ENCODE data around the gene BACH2.

Gene BACH2

GRCh38 chr6:90015883-90016282, 280.8 kb downstream of the BACH2 start:
- no peak for DNase-seq

GRCh38 chr6:90008908-90009501, 287.6 kb downstream of the BACH2 start:
- no peak for DNase-seq

- DNase-seq: no peak
Observed at GRCh38 chr6:90008189-90008907, 288.3 kb downstream of the BACH2 start.

DNA sequence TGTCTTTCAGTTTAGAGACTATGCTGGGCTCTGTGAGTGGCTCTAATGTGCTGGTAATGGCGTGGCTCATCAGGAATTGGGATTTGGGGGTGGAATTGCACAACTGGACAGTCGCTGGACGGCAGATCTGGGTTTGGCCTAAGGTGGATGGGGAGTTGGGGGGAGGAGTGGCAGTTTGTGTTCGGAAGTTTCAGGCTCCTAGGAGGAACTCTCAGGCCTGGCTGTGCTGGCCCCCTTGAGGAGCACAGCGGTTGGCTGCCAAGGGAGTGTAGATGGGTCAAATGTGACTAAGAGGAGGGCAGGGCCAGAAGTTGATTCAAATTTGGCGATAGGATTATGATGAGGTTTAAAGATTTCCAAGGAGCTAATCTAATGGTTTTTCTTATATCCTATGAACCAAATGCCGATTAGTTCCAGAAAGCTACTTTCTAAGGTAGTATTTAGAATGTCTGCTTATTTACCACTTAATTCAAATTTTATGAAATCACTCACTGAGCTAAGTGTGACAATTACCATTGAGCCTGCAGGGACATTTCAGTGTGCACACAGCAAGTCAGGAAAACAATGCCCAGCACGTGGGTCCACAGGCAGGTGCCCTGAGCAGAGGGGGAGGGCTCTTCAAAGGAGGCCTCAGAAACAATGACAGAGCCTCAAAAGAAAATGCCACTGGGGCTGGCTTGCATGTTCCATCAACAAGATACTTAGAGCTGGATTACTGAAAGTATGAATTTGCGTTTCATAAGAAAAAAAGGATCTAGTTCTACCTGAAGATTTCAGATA, 291.4 kb downstream of the BACH2 start:
- DNase-seq: no peak

- DNase-seq: no peak
Observed at GRCh38 chr6:90004511-90004910, 292.1 kb downstream of the BACH2 start.

GRCh38 chr6:90003941-90004340, 292.7 kb downstream of the BACH2 start:
- DNase-seq: no peak

- DNase-seq: no peak
Observed at GRCh38 chr6:90003069-90003795, 293.4 kb downstream of the BACH2 start.

DNA sequence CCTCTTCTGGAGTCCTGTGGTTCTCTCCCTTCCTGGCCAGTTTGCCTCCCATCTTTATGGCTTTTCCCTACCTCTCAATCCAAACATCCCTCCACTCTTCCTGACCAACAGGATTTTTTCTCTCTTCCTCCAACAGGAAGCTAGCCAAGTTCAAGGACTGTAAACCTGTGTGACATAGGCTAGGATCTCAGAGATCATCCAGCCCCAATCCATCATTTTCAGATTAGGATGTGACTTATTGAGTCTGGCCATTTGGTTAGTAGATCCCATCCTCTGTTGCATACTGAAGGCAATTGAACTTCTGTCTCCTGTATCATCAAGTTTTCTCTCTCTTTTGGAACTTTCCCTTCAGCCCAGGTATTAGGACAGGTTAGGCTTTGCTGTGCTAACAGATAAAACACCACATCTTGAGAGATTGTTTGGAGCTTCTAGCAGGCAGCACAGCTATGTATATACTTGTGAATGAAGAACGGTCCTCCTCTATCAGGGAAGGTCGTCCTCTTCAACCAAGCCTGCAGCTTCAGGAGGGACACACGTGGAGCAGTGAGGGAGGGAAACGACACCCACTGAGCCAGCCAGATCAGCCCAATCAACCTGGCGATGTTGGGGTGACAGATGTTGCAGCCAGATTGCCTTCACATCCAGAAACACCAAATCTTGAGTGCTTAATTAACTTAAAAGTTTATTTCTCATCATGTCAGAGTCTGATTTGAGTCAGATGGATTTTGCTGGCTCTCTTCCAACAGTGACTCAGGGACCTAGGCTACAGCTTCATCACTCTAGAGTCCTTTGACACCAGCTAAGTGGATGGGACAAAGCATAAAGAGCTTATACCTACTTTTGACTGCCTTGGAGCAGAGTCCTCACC, 295.5 kb downstream of the BACH2 start:
- DNase-seq: peak; percentile 96

DNA sequence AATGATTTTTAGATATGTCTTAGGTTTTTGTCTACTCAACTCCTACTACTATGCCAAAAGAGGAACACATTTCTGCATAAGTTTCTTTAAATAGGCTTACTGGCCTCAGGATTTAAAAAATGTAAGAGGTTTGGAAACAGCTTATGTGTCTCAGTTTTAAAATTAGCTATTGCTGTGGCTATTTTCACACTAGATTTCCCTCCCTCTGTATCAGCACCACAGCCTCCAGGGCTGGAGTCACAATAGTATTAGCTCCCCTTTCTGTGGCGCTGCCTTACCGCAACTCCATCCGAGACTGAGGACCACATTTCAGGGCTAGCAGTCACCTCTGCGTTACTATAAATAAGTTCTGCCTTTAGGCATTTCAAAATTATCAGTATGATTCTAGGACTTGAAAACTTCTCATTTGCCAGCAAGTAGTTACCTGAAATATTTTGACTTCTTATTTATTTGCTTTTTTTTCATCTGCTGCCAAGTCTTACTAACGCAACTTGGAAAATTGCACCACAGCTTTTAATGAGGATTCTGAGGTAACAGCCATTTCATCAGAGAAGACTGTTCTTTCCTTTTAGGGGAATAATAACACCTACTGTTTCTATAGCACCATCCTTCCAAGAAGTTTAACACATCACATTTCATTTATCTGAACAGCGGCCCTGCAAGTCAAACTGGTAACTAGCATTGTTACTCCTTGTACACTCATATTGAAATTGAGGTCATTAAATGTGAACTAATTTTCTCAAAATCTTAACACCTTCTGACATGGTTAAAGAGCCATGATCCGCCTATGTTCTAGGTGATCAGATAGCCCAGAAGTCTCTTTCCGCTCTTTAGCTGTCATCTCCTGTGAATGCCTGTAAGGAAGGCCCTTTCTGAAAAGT, 296.5 kb downstream of the BACH2 start:
- no peak for DNase-seq

- DNase-seq: peak; percentile 92
Observed at GRCh38 chr6:89999154-89999553, 297.5 kb downstream of the BACH2 start.

- DNase-seq: peak; percentile 66
Observed at GRCh38 chr6:89997456-89998445, 298.9 kb downstream of the BACH2 start.

GRCh38 chr6:89993411-89993810, 303.2 kb downstream of the BACH2 start:
- no peak for DNase-seq

DNA sequence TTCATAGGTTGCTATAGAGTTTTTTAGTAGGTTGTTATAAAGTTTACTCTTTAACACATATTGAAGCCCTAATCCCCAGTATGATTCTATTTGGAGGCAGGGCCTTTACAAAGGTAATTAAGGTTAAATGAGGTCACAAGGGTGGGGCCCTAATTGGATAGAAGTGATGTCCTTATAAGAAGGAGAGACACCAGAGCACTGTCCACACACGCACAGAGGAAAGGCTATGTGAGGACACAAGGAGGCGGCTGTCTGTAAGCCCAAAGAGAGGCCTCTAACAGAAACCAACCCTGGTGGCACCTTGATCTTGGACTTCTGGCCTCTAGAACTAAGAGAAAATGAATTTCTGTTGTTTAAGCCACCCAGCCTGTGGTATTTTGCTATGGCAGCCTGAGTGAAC, 303.8 kb downstream of the BACH2 start:
- DNase-seq: no peak

DNA sequence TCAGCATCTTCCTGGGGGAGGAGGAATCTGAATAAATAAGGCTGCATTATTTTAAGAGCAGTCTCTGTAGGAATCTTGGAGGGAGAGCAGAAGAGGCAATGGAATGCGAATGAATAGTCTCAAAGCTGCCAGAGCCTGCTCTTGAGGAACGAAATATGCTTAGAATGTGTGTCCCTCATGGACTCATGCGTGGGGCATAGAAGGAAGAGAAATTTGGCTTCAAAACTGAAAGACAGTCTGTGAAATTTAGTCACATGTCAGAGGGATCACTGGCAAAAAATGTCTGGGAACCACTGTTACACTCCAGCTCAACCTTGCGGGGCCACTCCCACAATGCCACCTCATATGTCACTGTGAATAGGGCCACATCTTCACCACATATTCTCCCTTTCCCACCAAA, 306.9 kb downstream of the BACH2 start:
- no peak for DNase-seq

- no peak for DNase-seq
Observed at GRCh38 chr6:89987830-89988229, 308.8 kb downstream of the BACH2 start.

DNA sequence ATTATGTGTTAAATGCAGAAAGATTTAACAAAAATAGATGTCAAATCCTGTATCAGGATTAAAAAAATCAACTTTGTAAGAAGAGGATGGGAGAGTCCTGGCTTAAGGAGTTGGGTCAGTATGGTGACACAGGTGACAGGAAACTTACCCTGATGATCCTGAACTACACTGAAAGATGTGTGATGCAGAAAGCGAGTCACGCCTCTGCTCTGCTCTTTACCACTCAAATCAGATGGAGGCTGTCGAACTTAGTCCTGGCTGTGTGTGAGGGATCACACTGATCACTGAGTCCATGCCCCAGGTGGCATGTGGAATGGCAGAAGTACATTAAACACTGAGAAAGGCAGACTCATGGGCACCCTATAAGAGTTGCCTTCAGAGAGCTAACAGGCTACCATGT, 309.5 kb downstream of the BACH2 start:
- no peak for DNase-seq

DNA sequence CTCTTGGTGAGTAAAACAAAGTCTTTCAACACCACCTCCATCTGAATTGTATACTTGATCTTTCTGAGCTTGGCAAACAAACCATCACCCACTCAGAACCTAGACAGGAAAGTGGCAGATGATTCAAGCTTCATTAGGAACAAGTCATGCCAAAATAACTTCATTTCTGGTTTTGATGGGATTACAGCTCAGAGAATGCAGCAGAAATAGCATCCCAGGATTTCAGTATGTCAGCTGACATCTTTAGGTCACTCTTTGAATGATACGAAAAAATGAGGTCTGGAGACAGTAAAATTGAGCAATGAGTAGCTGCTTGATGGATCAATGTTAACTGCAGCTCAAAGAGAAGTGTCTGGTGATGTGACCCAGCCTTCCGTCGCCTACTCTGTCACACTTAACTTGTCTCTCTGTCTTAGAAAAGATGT, 310.0 kb downstream of the BACH2 start:
- peak; percentile 73 for DNase-seq

DNA sequence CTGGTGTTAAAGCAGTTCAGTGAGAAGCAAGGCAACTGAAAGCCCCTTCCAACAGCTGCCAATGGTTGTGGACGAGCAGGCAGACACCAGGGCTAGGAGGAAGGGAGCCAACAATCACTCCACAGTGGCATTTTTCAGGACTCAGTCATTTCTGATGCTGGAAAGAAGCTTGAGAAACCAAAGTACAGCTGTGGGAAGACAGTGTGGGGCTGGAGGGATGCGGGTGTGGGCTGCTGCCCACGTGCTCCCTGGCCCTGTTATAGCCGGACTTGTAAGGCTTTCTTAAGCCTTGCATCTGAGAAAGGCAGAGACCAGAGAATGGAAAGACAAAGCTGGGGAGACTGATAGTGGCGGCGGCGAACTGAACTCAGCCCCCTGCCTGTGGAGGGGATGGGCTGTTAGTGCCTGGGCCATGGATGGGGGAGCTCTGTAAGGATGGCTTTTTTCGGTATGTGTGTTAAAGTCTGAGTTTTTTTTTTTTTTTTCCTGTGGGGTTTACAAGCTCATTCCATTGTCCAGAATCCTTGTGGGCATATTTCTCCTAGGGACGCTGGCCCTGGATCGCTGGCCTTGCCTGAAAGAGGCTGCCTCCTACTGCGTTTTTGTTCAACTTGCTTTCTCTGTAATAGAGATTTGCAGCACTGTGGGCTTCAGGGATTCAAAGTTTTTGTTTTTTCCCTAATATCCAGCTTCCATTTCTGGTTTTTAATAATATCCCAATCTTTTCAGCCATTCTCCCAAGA, 310.7 kb downstream of the BACH2 start:
- no peak for DNase-seq
